Parathyroid adenoma (tissue), 2 donors: ENCODE data around the gene CLRN3.

Source experiments
- H2AFZ ChIP-seq: fragments of 300-600 bp; sonication (generic); one replicate; pipeline ENCODE4 v1.7.0; 2017; ENCODE audit warnings: antibody characterized with exemption, mild to moderate bottlenecking
- H3K27ac ChIP-seq: fragments of 300-600 bp; sonication (generic); one replicate; pipeline ENCODE4 v1.7.0; 2017
- H3K27me3 ChIP-seq: fragments of 300-600 bp; sonication (generic); one replicate; pipeline ENCODE4 v1.7.0; 2017; ENCODE audit warnings: low read length; ENCODE audit not compliant: control insufficient read depth, insufficient read depth
- H3K36me3 ChIP-seq: fragments of 300-600 bp; sonication (generic); one replicate; pipeline ENCODE4 v1.7.0; 2017; ENCODE audit warnings: low read length; ENCODE audit not compliant: control insufficient read depth, insufficient read depth
- H3K4me1 ChIP-seq: fragments of 300-600 bp; sonication (generic); one replicate; pipeline ENCODE4 v1.7.0; 2017; ENCODE audit warnings: control low read depth
- H3K4me2 ChIP-seq: fragments of 300-600 bp; sonication (generic); one replicate; pipeline ENCODE4 v1.7.0; 2017; ENCODE audit warnings: low read length
- H3K4me3 ChIP-seq: fragments of 300-600 bp; sonication (generic); one replicate; pipeline ENCODE4 v1.7.0; 2017; ENCODE audit warnings: low read depth, low read length
- H3K79me2 ChIP-seq: fragments of 300-600 bp; sonication (generic); one replicate; pipeline ENCODE4 v1.7.0; 2017; ENCODE audit warnings: control low read depth
- H3K9ac ChIP-seq: fragments of 300-600 bp; sonication (generic); one replicate; pipeline ENCODE4 v1.7.0; 2017; ENCODE audit warnings: mild to moderate bottlenecking
- H3K9me3 ChIP-seq: fragments of 300-600 bp; sonication (generic); one replicate; pipeline ENCODE4 v1.7.0; 2017; ENCODE audit warnings: low read length; ENCODE audit not compliant: control insufficient read depth
- TF ChIP-seq, protein P1 (sequence below): fragments of 300-600 bp; sonication (generic); IDR thresholded peaks from one replicate; pipeline ENCODE4 v1.7.0; 2017; ENCODE audit warnings: antibody characterized with exemption, mild to moderate bottlenecking
- donor health status: primary hyperparathyroidism.

The CLRN3 gene

GRCh38 chr10:127878475-127879055 lies 14.2 kb downstream of the CLRN3 start:
- TF ChIP-seq, protein P1, sequence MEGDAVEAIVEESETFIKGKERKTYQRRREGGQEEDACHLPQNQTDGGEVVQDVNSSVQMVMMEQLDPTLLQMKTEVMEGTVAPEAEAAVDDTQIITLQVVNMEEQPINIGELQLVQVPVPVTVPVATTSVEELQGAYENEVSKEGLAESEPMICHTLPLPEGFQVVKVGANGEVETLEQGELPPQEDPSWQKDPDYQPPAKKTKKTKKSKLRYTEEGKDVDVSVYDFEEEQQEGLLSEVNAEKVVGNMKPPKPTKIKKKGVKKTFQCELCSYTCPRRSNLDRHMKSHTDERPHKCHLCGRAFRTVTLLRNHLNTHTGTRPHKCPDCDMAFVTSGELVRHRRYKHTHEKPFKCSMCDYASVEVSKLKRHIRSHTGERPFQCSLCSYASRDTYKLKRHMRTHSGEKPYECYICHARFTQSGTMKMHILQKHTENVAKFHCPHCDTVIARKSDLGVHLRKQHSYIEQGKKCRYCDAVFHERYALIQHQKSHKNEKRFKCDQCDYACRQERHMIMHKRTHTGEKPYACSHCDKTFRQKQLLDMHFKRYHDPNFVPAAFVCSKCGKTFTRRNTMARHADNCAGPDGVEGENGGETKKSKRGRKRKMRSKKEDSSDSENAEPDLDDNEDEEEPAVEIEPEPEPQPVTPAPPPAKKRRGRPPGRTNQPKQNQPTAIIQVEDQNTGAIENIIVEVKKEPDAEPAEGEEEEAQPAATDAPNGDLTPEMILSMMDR: no peak
- Histone ChIP-seq H3K36me3 (no peaks in the 10 kb centered on the region), H3K9ac (no peak overlapping the region), H3K4me2 (no peak overlapping the region), H3K4me1 (no peaks in the 10 kb centered on the region), H3K27me3 (no peaks in the 10 kb centered on the region), H3K4me3 (no peak overlapping the region), H2AFZ (no peak overlapping the region), H3K27ac (no peak overlapping the region), H3K79me2 (no peaks in the 10 kb centered on the region), H3K9me3 (no peaks in the 10 kb centered on the region)

DNA sequence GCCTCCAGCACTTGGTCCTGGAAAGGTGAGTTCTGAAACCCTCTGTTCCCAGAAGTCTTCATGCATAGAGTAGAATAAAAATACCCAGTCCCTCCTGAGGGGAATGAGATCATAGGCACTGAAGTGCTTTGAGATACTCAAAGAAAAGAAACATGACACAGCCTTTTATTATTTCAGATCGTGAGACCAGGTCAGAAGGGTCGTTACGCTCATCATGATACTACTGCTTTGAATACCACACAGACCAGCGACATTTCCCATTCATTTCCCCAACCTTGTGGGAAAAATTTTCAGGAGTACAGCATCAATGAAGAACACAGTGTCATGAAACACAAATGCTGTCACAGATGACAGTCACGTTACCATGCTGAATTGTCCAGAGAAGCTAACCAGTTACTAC lies 15.0 kb downstream of the CLRN3 start:
- Histone ChIP-seq H3K9ac (no peak overlapping the region), H3K27ac (no peak overlapping the region), H3K9me3 (no peaks in the 10 kb centered on the region), H3K36me3 (no peaks in the 10 kb centered on the region), H3K27me3 (no peaks in the 10 kb centered on the region), H2AFZ (no peak overlapping the region), H3K4me3 (no peak overlapping the region), H3K79me2 (no peaks in the 10 kb centered on the region), H3K4me1 (no peaks in the 10 kb centered on the region), H3K4me2 (no peak overlapping the region)
- TF ChIP-seq, protein P1: no peak

GRCh38 chr10:127877116-127877515 lies 15.6 kb downstream of the CLRN3 start:
- Histone ChIP-seq H3K27ac (no peak overlapping the region), H3K4me1 (no peaks in the 10 kb centered on the region), H3K4me2 (no peak overlapping the region), H2AFZ (no peak overlapping the region), H3K9me3 (no peaks in the 10 kb centered on the region), H3K79me2 (no peaks in the 10 kb centered on the region), H3K27me3 (no peaks in the 10 kb centered on the region), H3K9ac (no peak overlapping the region), H3K36me3 (no peaks in the 10 kb centered on the region), H3K4me3 (no peak overlapping the region)
- TF ChIP-seq, protein P1: no peak

GRCh38 chr10:127875916-127876315 lies 16.8 kb downstream of the CLRN3 start:
- TF ChIP-seq, protein P1: no peak
- Histone ChIP-seq H3K4me2 (no peak overlapping the region), H3K4me3 (no peak overlapping the region), H3K27ac (no peak overlapping the region), H3K36me3 (no peaks in the 10 kb centered on the region), H3K9ac (no peak overlapping the region), H3K9me3 (no peaks in the 10 kb centered on the region), H3K27me3 (no peaks in the 10 kb centered on the region), H2AFZ (no peak overlapping the region), H3K4me1 (no peaks in the 10 kb centered on the region), H3K79me2 (no peaks in the 10 kb centered on the region)

- no peaks in the 10 kb centered on the region for H3K27me3 ChIP-seq
- H3K4me1 ChIP-seq: no peaks in the 10 kb centered on the region
- no peaks in the 10 kb centered on the region for H3K9me3 ChIP-seq
- no peak overlapping the region for H3K27ac ChIP-seq
- no peak overlapping the region for H3K9ac ChIP-seq
- TF ChIP-seq, protein P1: no peak
- H2AFZ ChIP-seq: no peak overlapping the region
- no peak overlapping the region for H3K4me3 ChIP-seq
- H3K36me3 ChIP-seq: no peaks in the 10 kb centered on the region
- H3K79me2 ChIP-seq: no peaks in the 10 kb centered on the region
- no peak overlapping the region for H3K4me2 ChIP-seq
Measured at GRCh38 chr10:127875449-127875765, 17.3 kb downstream of the CLRN3 start.
